Nucleus accumbens (tissue), 56 donors: Measurements from ENCODE around the gene PRRC2B.

Source experiments
- DNase-seq, 56 donors: peaks; one replicate each; lab custom pipeline; 2025; lab: John Stamatoyannopoulos, UW

The PRRC2B gene

GRCh38 chr9:131406563-131407436, 12.9 kb downstream of the PRRC2B start:
- no peak for DNase-seq

- peak in 37 of 56 donors; percentile 19 to 67 (median 46) for DNase-seq
Measured at GRCh38 chr9:131407717-131408195, 13.9 kb downstream of the PRRC2B start.

- peak in 1 of 56 donors; percentile 8 for DNase-seq
Measured at GRCh38 chr9:131409458-131409992, 15.6 kb downstream of the PRRC2B start.

- DNase-seq = no peak
Measured at GRCh38 chr9:131410044-131410491, 16.2 kb downstream of the PRRC2B start.

GRCh38 chr9:131411719-131412681, 18.1 kb downstream of the PRRC2B start:
- peak in 4 of 56 donors; percentile 17 to 21 (median 20) for DNase-seq

- DNase-seq = no peak
Measured at GRCh38 chr9:131416509-131416908, 22.6 kb downstream of the PRRC2B start.

- DNase-seq = peak in 1 of 56 donors; percentile 33
Measured at GRCh38 chr9:131417264-131418142, 23.6 kb downstream of the PRRC2B start.

GRCh38 chr9:131418143-131419025, 24.5 kb downstream of the PRRC2B start:
- peak in 20 of 56 donors; percentile 22 to 58 (median 38) for DNase-seq

GRCh38 chr9:131419026-131419614, 25.2 kb downstream of the PRRC2B start:
- DNase-seq = no peak

GRCh38 chr9:131419716-131420115, 25.8 kb downstream of the PRRC2B start:
- no peak for DNase-seq

GRCh38 chr9:131420980-131421624, 27.2 kb downstream of the PRRC2B start:
- DNase-seq = peak in 1 of 56 donors; percentile 22

GRCh38 chr9:131421691-131422090, 27.8 kb downstream of the PRRC2B start:
- DNase-seq = no peak

GRCh38 chr9:131422241-131422792, 28.4 kb downstream of the PRRC2B start:
- DNase-seq = peak in 3 of 56 donors; percentile 14 to 21 (median 16)

- peak in 34 of 56 donors; percentile 18 to 78 (median 39) for DNase-seq
Measured at GRCh38 chr9:131423171-131423581, 29.3 kb downstream of the PRRC2B start.

GRCh38 chr9:131426545-131426944, 32.7 kb downstream of the PRRC2B start:
- no peak for DNase-seq

- DNase-seq = no peak
Measured at GRCh38 chr9:131429121-131430012, 35.5 kb downstream of the PRRC2B start.
